ENCODE measurements around the gene BHLHA15.

BHLHA15 gene

DNA sequence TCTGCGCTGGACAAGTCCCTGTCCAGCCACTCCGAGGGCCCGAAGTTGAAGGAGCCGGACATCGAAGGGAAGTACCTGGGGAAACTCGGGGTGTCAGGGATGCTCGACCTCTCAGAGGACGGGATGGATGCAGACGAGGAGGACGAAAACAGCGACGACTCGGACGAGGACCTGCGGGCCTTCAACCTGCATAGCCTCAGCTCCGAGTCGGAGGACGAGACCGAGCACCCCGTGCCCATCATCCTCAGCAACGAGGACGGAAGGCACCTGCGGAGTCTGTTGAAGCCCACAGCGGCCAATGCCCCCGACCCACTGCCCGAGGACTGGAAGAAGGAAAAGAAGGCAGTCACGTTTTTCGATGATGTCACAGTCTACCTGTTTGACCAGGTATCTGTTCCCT is 17.1 kb upstream of the BHLHA15 start:
- DNase-seq (ENCODE audit: low read depth) = no peak
- TF ChIP-seq, protein P1, sequence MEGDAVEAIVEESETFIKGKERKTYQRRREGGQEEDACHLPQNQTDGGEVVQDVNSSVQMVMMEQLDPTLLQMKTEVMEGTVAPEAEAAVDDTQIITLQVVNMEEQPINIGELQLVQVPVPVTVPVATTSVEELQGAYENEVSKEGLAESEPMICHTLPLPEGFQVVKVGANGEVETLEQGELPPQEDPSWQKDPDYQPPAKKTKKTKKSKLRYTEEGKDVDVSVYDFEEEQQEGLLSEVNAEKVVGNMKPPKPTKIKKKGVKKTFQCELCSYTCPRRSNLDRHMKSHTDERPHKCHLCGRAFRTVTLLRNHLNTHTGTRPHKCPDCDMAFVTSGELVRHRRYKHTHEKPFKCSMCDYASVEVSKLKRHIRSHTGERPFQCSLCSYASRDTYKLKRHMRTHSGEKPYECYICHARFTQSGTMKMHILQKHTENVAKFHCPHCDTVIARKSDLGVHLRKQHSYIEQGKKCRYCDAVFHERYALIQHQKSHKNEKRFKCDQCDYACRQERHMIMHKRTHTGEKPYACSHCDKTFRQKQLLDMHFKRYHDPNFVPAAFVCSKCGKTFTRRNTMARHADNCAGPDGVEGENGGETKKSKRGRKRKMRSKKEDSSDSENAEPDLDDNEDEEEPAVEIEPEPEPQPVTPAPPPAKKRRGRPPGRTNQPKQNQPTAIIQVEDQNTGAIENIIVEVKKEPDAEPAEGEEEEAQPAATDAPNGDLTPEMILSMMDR (IDR thresholded peaks at IDR 0.05; ENCODE audit: insufficient read depth, low read depth, low read length, missing control alignments) = no peak
- H3K4me3 ChIP-seq (ENCODE audit: low read length) = no peak overlapping the region

DNA sequence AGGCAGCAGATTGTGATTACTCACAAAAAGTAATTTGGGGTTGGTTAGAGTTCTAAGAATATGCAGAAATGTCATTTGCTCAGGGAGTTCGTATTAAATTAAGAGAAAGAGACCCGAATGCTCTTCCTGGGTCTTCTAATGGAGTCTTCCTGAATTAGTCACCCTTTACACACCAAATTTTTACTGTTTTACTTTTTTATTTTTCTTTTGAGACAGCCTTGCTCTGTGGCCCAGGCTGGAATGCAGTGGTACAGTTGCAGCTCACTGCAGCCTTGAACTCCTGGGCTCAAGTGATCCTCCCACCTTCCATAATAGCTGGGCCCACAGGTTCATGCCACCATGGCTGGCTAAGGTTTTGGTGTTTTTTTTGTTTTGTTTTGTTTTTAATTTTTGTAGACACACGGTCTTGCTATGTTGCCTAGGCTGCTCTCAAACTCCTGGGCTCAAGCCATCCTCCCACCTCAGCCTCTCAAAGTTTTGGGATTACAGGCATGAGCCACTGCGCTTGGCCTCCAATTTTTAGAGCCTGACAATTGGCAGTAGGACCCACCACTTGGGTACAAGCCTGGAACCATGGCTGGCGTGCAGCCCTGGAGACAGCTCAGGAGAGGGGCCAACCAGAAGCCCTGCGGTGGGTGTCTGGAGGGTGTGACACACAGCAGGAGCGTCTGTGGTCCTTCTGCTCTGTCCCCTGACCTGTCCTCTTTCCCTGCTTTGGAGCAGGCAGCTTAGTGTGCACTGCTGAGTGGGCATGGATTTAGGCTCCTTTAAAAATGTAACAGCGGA is 16.4 kb upstream of the BHLHA15 start:
- TF ChIP-seq, protein P1 (IDR thresholded peaks at IDR 0.05; ENCODE audit: insufficient read depth, low read depth, low read length, missing control alignments) = no peak
- DNase-seq (ENCODE audit: low read depth) = no peak
- no peak overlapping the region for H3K4me3 ChIP-seq (ENCODE audit: low read length)

DNA sequence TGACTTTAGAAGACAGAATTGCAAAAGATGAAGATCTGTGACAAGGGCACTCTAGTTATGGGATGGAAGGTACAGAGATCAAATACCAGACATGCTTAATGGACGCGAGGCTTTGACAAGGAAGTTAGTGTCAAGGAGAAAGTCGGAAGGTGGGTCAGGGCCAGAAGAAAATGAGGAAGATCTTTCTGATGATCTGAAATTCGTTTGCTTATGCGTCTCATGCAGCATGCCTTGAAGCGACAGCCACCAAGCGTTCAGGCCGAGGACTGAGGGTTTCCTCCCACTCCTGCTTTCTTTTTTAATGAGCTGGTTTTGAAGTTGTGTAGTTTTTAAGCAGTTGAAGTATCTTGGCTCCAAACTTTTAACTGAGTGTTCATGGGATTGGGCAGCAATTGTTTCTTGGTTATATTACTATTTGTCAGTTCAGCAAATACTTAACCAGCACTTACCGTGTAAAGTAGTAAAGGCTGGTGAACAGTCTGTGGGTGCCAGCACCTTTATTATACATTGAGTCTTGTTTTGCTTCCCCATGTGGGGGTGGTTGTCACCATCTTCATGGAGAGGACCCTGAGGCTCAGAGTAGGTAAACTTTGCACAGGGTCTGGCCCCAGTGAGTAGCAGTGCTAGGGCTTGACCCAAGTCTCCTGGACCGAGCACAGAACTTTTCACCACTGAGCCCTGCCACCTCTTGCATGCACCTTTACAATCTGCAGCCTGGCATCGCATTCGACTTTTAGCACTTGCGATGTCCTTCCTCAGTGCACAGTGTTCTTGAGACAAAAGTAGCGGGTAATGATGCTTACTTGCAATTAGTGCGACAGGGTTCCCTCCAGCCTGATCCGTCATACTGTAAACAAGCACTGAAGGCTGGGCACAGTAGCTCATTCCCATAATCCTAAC is 14.3 kb upstream of the BHLHA15 start:
- H3K4me3 ChIP-seq (ENCODE audit: low read length) = no peak overlapping the region
- TF ChIP-seq, protein P1 (IDR thresholded peaks at IDR 0.05; ENCODE audit: insufficient read depth, low read depth, low read length, missing control alignments) = no peak
- no peak for DNase-seq (ENCODE audit: low read depth)

DNA sequence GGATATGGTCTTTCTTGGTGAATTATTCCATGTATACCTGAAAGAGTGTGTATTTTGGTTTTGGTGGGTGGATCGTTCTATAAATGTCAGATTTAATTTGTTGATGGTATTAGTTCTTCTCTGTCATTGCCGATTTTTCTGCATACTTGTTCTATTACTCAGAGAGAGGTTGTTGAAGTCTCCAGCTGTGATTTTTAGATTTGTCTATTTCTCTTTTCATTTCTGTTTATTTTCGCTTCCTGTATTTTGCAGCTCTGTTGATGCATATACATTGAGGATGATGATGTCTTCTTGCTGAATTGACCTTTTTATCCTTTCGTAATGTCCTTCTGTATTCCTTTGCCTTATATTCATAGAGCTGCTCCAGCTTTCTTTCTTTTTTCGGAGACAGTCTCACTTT is 12.1 kb upstream of the BHLHA15 start:
- TF ChIP-seq, protein P1 (IDR thresholded peaks at IDR 0.05; ENCODE audit: insufficient read depth, low read depth, low read length, missing control alignments) = no peak
- no peak for DNase-seq (ENCODE audit: low read depth)
- no peak overlapping the region for H3K4me3 ChIP-seq (ENCODE audit: low read length)

DNA sequence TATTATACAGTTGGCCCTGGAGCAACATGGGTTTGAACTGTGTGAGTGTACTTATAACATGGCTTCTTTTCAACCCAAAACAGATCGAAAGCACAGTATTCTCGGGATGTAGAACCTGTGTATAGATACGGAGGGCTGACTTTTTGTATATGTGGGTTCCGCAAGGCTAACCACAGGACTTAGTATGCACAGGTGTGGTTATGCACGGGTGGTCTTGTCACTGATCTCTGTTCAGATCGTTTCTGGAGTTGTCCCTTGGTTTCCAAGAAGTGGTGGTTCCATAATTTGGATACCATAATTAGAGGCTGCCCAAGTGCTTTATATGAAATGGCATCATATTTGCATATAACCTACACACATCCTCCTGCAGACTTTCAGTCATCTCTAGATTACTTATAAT is 10.9 kb upstream of the BHLHA15 start:
- TF ChIP-seq, protein P1 (IDR thresholded peaks at IDR 0.05; ENCODE audit: insufficient read depth, low read depth, low read length, missing control alignments) = no peak
- no peak for DNase-seq (ENCODE audit: low read depth)
- no peak overlapping the region for H3K4me3 ChIP-seq (ENCODE audit: low read length)

DNA sequence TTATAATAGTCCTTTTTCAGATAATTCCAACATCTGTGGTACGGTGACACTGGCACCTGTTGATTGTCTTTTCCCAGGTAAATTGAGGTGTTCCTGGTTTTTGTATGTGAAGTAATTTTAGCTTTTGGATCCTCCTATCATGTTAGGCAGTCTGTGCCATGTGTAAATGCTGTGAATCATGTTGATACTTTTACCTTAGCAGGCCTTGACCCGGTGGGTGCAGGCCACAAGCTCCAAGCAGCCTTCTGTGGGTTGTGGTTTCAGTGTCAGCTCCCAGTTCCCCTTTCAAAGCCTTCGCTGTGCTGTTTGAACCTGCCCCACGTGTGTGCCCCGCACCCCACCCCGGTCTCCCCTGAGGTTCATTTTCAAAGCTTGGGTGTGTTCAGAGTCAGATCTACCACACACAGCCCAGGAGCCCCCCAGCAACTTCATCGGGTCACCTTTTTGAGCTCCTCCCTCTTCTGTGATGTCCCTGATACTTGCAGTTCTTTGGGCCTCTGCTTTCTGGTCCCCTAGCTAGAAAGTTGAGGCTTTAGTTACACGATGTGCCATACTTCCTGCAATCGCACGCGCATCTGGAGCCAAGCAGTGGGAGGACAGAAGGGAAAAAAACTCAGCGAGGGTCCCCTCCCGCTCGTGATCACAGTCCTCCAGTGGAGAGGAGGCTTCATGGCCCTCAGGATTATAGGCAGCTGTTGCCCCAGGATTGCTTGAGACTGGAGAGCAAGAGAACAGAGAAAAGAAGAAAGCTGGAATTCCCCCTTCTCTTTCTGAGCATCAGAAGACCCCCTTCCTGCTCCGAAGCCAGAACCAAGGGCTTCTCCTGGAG is 8.7 kb upstream of the BHLHA15 start:
- peak; percentile 16 for DNase-seq (ENCODE audit: low read depth)
- H3K4me3 ChIP-seq (ENCODE audit: low read length) = no peak overlapping the region
- TF ChIP-seq, protein P1 (IDR thresholded peaks at IDR 0.05; ENCODE audit: insufficient read depth, low read depth, low read length, missing control alignments) = no peak

All from epithelial cell of esophagus (primary cell).